KMS-11 (cell line): ENCODE results near the gene HHLA2.

Experiments used
- H2AFZ ChIP-seq: fragments of 200-600 bp; sonication (generic); 2 replicates; pipeline ENCODE4 v1.6.1; 2016; ENCODE audit warnings: antibody characterized with exemption, mixed run types, low read depth
- H3K27ac ChIP-seq: fragments of 200-600 bp; sonication (generic); 2 replicates; pipeline ENCODE4 v1.6.1; 2016; ENCODE audit warnings: mild to moderate bottlenecking, mixed run types
- H3K27me3 ChIP-seq: fragments of 200-600 bp; sonication (generic); 2 replicates; pipeline ENCODE4 v1.6.1; 2017; ENCODE audit warnings: mild to moderate bottlenecking, low read depth, mixed run types, moderate library complexity; ENCODE audit not compliant: insufficient read depth
- H3K36me3 ChIP-seq: fragments of 200-600 bp; sonication (generic); 2 replicates; pipeline ENCODE4 v1.6.1; 2017; ENCODE audit warnings: mild to moderate bottlenecking, mixed run types; ENCODE audit not compliant: insufficient read depth
- H3K4me1 ChIP-seq: fragments of 200-600 bp; sonication (generic); 2 replicates; pipeline ENCODE4 v1.6.1; 2016; ENCODE audit warnings: mild to moderate bottlenecking, low read depth, mixed run types; ENCODE audit not compliant: poor library complexity, severe bottlenecking
- H3K4me2 ChIP-seq: fragments of 200-600 bp; sonication (generic); 2 replicates; pipeline ENCODE4 v1.7.0; 2016; ENCODE audit warnings: mild to moderate bottlenecking, mixed run types
- H3K4me3 ChIP-seq: fragments of 200-600 bp; sonication (generic); IDR thresholded peaks from 2 replicates; pipeline ENCODE4 v1.6.1; 2017; ENCODE audit warnings: low read depth, low read length, mixed read lengths; ENCODE audit not compliant: insufficient read depth
- H3K79me2 ChIP-seq: fragments of 200-600 bp; sonication (generic); 2 replicates; pipeline ENCODE4 v1.6.1; 2016; ENCODE audit warnings: low read depth, mixed run types; ENCODE audit not compliant: insufficient read depth
- H3K9ac ChIP-seq: fragments of 200-600 bp; sonication (generic); 2 replicates; pipeline ENCODE4 v1.6.1; 2016; ENCODE audit warnings: mild to moderate bottlenecking, mixed run types
- H4K20me1 ChIP-seq: fragments of 200-600 bp; sonication (generic); 2 replicates; pipeline ENCODE4 v1.6.1; 2016; ENCODE audit warnings: mild to moderate bottlenecking, mixed run types; ENCODE audit not compliant: insufficient read depth
- CTCF ChIP-seq: fragments of 200-600 bp; sonication (generic); conservative IDR thresholded peaks from 2 replicates; pipeline ENCODE4 v1.6.1; 2017; ENCODE audit warnings: low read depth, mild to moderate bottlenecking, antibody characterized with exemption, low read length, moderate library complexity, mixed read lengths

The HHLA2 gene

GRCh38 chr3:108322352-108322751 is 26.0 kb downstream of the HHLA2 start:
- Histone ChIP-seq H3K4me3 (no peak overlapping the region), H3K79me2 (no peaks in the 10 kb centered on the region)

GRCh38 chr3:108324177-108324576 is 27.8 kb downstream of the HHLA2 start:
- no peak for TF ChIP-seq CTCF
- H3K27ac ChIP-seq = no peak overlapping the region
- no peaks in the 10 kb centered on the region for H3K27me3 ChIP-seq
- H4K20me1 ChIP-seq = no peaks in the 10 kb centered on the region
- no peaks in the 10 kb centered on the region for H3K4me1 ChIP-seq
- H3K4me3 ChIP-seq = no peak overlapping the region
- no peak overlapping the region for H3K9ac ChIP-seq
- H3K4me2 ChIP-seq = no peak overlapping the region
- no peak overlapping the region for H2AFZ ChIP-seq
- no peaks in the 10 kb centered on the region for H3K36me3 ChIP-seq
- H3K79me2 ChIP-seq = no peaks in the 10 kb centered on the region

More at GRCh38 chr3:108322352-108322751, 26.0 kb downstream of the HHLA2 start:
- no peak overlapping the region for H3K9ac ChIP-seq
- TF ChIP-seq CTCF = no peak
- H4K20me1 ChIP-seq = no peaks in the 10 kb centered on the region
- H3K4me1 ChIP-seq = no peaks in the 10 kb centered on the region
- H3K27me3 ChIP-seq = no peaks in the 10 kb centered on the region
- no peak overlapping the region for H3K27ac ChIP-seq
- no peaks in the 10 kb centered on the region for H3K36me3 ChIP-seq
- H3K4me2 ChIP-seq = no peak overlapping the region
- H2AFZ ChIP-seq = no peak overlapping the region

- Histone ChIP-seq H3K9ac (no peak overlapping the region), H3K27me3 (no peaks in the 10 kb centered on the region), H3K27ac (no peak overlapping the region), H2AFZ (no peak overlapping the region), H3K36me3 (no peaks in the 10 kb centered on the region), H3K4me1 (no peaks in the 10 kb centered on the region), H3K4me2 (no peak overlapping the region), H4K20me1 (no peaks in the 10 kb centered on the region), H3K79me2 (no peaks in the 10 kb centered on the region), H3K4me3 (no peak overlapping the region)
- TF ChIP-seq CTCF = no peak
Measured at GRCh38 chr3:108327168-108327567, 30.8 kb downstream of the HHLA2 start.

- H2AFZ ChIP-seq = no peak overlapping the region
- H4K20me1 ChIP-seq = no peaks in the 10 kb centered on the region
- no peaks in the 10 kb centered on the region for H3K27me3 ChIP-seq
- H3K27ac ChIP-seq = no peak overlapping the region
- H3K9ac ChIP-seq = no peak overlapping the region
- TF ChIP-seq CTCF = no peak
- H3K4me2 ChIP-seq = no peak overlapping the region
- H3K79me2 ChIP-seq = no peaks in the 10 kb centered on the region
- no peaks in the 10 kb centered on the region for H3K36me3 ChIP-seq
- no peaks in the 10 kb centered on the region for H3K4me1 ChIP-seq
- H3K4me3 ChIP-seq = no peak overlapping the region
Measured at GRCh38 chr3:108328821-108329486, 32.6 kb downstream of the HHLA2 start.
